ENCODE results near the gene KLHL4.

GRCh38 chrX:87636533-87636932 lies 118.9 kb downstream of the KLHL4 start:
- TF ChIP-seq POLR2AphosphoS5 (IDR thresholded peaks at IDR 0.05; ENCODE audit: low read depth, low read length) (no peak), EZH2 (IDR thresholded peaks at IDR 0.05) (no peak), CTCF (IDR thresholded peaks at IDR 0.05 in 2 of 3, conservative IDR thresholded peaks at IDR 0.05 in 1 of 3; ENCODE audit: borderline replicate concordance in 1 of 3, insufficient read depth in 1 of 3, low read depth in 2 of 3, low read length in 2 of 3) (no peak), SP1 (IDR thresholded peaks at IDR 0.05; ENCODE audit: low read depth) (no peak), ZNF274 (IDR thresholded peaks at IDR 0.05; ENCODE audit: low read depth, low read length) (no peak), CBX3 (IDR thresholded peaks at IDR 0.05; ENCODE audit: low read depth) (no peak), POLR2A (IDR thresholded peaks at IDR 0.05; ENCODE audit: borderline replicate concordance, extremely low read depth, insufficient read depth, insufficient read length) (no peak), YY1 (IDR thresholded peaks at IDR 0.05; ENCODE audit: extremely low read depth, insufficient replicate concordance, low read depth, low read length) (no peak), TCF7L2 (IDR thresholded peaks at IDR 0.05; ENCODE audit: borderline replicate concordance, extremely low read depth, insufficient read depth, insufficient read length) (no peak), EZH2phosphoT487 (IDR thresholded peaks at IDR 0.05; ENCODE audit: borderline replicate concordance) (no peak)
